ENCODE results near the gene DYDC2. TPM values are rescaled to one million over a fixed set of nuclear protein-coding genes. Genes with fewer than 3 reads are reported as not detected.
"Not testable (repeated sequence)": the region's sequence is repeated elsewhere in the genome, so short reads cannot be mapped to it uniquely, and the experiment has no call there.

Gene DYDC2
- total RNA-seq, 4 donors from 2014 or later: 0.70 TPM; not detected in 3

GRCh38 chr10:80413271-80413996 is 56.9 kb downstream of the DYDC2 start:
- H3K36me3 ChIP-seq: peaks cover 0 to 2% (median 0%) of the 10 kb centered on the region in 3 donors
- peak overlapping the region in 3 of 4 donors; percentile 39 to 73 (median 67) for H3K27ac ChIP-seq
- no peak for DNase-seq
- no peaks in the 10 kb centered on the region for H3K9me3 ChIP-seq
- H3K4me1 ChIP-seq: peaks cover 0 to 76% (median 4%) of the 10 kb centered on the region in 4 donors
- no peak for TF ChIP-seq CTCF (IDR thresholded peaks at IDR 0.05)
- no peak for TF ChIP-seq POLR2A (IDR thresholded peaks at IDR 0.05)
- no peaks in the 10 kb centered on the region for H3K27me3 ChIP-seq
- H3K4me3 ChIP-seq: no peak overlapping the region

- Histone ChIP-seq H3K36me3 (peaks cover 0 to 5% (median 0%) of the 10 kb centered on the region in 3 donors), H3K4me3 (no peak overlapping the region), H3K27me3 (no peaks in the 10 kb centered on the region), H3K27ac (peak overlapping the region in 3 of 4 donors; percentile 39 to 73 (median 67)), H3K9me3 (no peaks in the 10 kb centered on the region), H3K4me1 (peaks cover 0 to 69% (median 4%) of the 10 kb centered on the region in 4 donors)
- TF ChIP-seq POLR2A (IDR thresholded peaks at IDR 0.05) (no peak), CTCF (IDR thresholded peaks at IDR 0.05) (peak in 2 of 6 experiments; percentile 4 to 8)
- DNase-seq: peak in 1 of 3 donors; percentile 66
These were observed 57.7 kb downstream of the DYDC2 start for GRCh38 chr10:80414142-80414895.

GRCh38 chr10:80415734-80416478 is 59.3 kb downstream of the DYDC2 start:
- no peak for DNase-seq
- Histone ChIP-seq H3K36me3 (peaks cover 0 to 14% (median 0%) of the 10 kb centered on the region in 3 donors), H3K27me3 (no peaks in the 10 kb centered on the region), H3K4me1 (peaks cover 0 to 53% (median 4%) of the 10 kb centered on the region in 4 donors), H3K4me3 (no peak overlapping the region), H3K9me3 (no peaks in the 10 kb centered on the region), H3K27ac (peak overlapping the region in 2 of 4 donors; percentile 43 to 67)
- TF ChIP-seq CTCF (IDR thresholded peaks at IDR 0.05) (no peak), POLR2A (IDR thresholded peaks at IDR 0.05) (no peak)

GRCh38 chr10:80416479-80417098 is 60.0 kb downstream of the DYDC2 start:
- no peak overlapping the region for H3K4me3 ChIP-seq
- H3K27me3 ChIP-seq: no peaks in the 10 kb centered on the region
- H3K9me3 ChIP-seq: no peaks in the 10 kb centered on the region
- H3K27ac ChIP-seq: peak overlapping the region in 2 of 4 donors; percentile 43 to 67
- DNase-seq: no peak
- H3K36me3 ChIP-seq: peaks cover 0 to 21% (median 0%) of the 10 kb centered on the region in 3 donors
- TF ChIP-seq CTCF (IDR thresholded peaks at IDR 0.05) (no peak), POLR2A (IDR thresholded peaks at IDR 0.05) (no peak)
- H3K4me1 ChIP-seq: peaks cover 0 to 48% (median 4%) of the 10 kb centered on the region in 4 donors

GRCh38 chr10:80417256-80417655 is 60.7 kb downstream of the DYDC2 start:
- H3K27me3 ChIP-seq, H3K4me3 ChIP-seq, H3K27ac ChIP-seq, DNase-seq, H3K9me3 ChIP-seq: not testable (repeated sequence)
- Histone ChIP-seq H3K4me1 (peaks cover 0 to 41% (median 6%) of the 10 kb centered on the region in 4 donors), H3K36me3 (peaks cover 0 to 22% (median 0%) of the 10 kb centered on the region in 3 donors)

Other genes with a start within 250 kb of the DYDC2 start
- gene PLAC9, start 224.1 kb upstream of the DYDC2 start, total RNA-seq: 10 to 100 TPM in 2 of 4 donors, 1 to 10 TPM in 2; 4.0 to 12.4 (median 8.9) TPM
- gene ANXA11, start 151.2 kb upstream of the DYDC2 start, total RNA-seq: 100 to 1,000 TPM; 110 to 269 (median 238) TPM
- gene MAT1A, start 67.1 kb upstream of the DYDC2 start, total RNA-seq: not detected
- gene DYDC1, start within 50 bp of the DYDC2 start, total RNA-seq: not detected
- 10 to 100 TPM; 27.2 to 89.3 (median 60.3) TPM for gene PRXL2A, start 51.8 kb downstream of the DYDC2 start, total RNA-seq
- gene TSPAN14, start 97.5 kb downstream of the DYDC2 start, total RNA-seq: 10 to 100 TPM; 51.2 to 72.0 (median 68.0) TPM
- gene SH2D4B, start 181.1 kb downstream of the DYDC2 start, total RNA-seq: not detected